NCI-H2227 (cell line): ENCODE measurements around the gene FAM110A.
"Not testable (repeated sequence)": the region's sequence is repeated elsewhere in the genome, so short reads cannot be mapped to it uniquely, and the experiment has no call there.

Experiments used
- DNase-seq: peaks from one replicate; lab custom pipeline; 2025; ENCODE audit not compliant: unreplicated experiment; lab: John Stamatoyannopoulos, UW

Gene FAM110A

DNA sequence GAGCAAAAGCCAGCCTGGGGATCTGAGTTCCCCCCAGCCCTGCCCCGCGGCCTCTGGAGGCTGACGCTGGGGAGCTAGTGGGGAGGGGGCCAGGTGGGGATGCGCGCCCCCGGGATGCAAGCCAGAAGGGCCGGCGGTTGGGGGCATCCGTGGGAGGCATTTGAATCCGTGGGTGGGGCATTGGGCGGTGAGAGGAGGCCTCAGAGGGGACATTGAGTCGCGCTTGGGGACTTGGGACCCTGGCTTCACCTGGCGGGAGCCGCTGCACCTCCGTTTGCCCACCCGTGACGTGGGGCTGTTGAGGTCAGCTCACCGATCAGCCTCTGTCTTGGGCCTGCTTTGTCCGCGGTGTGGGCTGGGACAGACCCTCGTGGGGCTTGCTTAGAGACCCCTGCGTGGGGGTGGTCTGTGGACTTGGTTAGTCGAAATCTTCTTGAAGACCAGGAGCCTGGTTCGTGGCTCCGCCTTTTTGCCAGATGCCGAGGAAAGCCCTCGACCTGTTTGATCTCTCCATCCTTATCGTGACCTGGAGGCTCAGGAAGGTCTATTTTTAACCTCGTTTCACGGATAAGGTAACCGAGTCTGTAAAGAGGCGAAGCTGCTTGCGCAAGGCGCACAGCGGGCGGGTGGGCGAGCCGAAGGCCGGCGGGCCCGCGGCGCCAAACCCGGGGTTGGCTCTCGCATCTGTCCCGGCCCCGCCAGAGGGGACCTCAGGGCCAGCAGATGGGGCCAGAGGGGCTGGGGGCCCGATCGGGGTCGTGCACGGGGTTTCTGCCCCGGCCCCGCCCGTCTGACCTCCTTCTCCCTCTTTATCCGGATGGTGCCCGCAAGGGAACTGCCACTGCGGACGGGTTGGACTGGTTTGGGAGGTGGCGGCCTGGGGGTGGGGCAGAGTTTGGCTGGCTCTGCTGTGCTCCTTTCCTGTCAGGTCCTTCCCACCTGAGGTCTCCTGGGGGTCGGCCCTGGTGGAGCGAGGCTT lies 8.3 kb downstream of the FAM110A start:
- no peak for DNase-seq

DNA sequence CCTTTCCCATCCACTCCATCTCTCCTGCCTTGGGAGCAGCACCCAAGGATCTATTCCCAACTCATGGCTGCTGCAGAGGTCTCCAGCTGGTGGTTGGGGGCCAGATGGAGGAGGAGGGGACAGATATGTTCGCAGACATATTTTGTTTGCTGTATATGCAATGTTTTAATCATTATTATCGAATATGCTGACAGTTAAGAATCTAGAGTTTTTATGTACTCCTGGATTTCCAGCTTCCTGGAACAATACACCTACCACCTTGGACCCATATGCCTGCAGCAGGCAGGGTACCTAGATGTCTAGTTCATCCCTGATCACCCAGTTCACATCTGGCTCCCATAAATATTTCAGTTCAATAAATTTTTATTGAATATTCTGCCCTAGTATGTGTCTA lies 9.0 kb downstream of the FAM110A start:
- DNase-seq: no peak

DNA sequence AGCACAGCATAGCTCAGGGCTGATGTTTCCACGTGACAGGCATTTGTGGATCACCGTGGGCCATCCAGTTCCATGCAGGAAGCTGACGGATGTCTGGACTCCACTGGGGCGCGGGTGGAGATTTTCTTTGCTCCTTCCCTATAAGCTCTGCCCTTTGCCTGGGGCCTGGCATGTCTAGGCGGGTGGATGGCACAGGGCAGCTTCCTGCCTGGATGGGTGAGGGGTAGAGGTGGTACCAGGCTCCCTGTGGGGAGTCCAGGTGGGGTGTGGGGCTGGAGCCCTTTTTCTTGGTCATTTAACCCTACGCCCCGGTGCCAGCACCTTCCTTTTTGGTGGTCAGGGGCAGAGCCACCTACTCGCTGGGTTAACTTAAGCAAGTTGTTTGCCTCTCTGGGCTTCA lies 10.4 kb downstream of the FAM110A start:
- DNase-seq: no peak

DNA sequence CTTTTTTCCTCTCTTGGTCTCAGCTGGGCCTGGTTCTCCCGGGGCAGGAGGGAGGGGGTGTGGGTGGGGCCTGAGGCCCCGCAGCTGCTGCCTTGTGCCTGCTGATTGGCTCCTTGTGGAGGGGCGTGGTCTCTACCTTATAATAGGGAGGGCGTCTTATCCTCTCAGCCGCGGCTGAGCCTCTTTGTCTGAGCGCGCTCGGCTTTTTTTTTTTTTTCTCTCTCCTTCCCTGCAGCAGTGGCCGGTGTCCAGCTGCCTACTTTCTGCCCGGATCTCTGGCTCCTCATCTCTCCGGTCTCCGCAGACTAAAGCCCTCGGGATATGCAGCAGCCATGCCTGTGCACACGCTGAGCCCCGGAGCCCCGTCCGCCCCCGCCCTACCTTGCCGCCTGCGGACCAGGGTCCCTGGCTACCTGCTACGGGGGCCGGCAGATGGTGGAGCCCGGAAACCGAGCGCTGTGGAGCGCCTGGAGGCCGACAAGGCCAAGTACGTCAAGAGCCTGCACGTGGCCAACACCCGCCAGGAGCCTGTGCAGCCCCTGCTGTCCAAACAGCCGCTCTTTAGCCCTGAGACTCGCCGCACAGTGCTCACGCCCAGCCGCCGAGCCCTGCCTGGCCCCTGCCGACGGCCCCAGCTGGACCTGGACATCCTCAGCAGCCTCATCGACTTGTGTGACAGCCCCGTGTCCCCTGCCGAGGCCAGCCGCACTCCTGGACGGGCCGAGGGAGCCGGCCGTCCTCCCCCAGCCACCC lies 11.1 kb downstream of the FAM110A start:
- DNase-seq: peak; percentile 96

DNA sequence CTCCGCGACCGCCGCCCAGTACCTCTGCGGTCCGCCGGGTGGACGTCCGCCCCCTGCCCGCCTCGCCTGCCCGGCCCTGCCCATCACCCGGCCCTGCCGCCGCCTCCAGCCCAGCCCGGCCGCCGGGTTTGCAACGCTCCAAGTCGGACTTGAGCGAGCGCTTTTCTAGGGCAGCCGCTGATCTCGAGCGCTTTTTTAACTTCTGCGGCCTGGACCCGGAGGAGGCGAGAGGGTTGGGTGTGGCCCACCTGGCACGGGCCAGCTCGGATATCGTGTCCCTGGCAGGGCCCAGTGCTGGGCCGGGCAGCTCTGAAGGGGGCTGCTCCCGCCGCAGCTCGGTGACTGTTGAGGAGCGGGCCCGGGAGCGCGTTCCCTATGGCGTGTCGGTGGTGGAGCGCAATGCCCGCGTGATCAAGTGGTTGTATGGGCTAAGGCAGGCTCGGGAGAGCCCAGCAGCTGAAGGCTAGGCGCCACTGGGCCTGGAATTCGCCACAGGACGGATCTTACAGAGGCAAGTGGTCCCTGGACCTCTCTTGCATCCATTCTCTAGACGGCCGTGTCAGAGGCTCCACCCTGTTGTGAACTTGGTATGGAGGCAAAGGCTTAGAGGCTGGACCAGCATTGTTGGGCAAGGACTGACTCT lies 11.8 kb downstream of the FAM110A start:
- DNase-seq: no peak

DNA sequence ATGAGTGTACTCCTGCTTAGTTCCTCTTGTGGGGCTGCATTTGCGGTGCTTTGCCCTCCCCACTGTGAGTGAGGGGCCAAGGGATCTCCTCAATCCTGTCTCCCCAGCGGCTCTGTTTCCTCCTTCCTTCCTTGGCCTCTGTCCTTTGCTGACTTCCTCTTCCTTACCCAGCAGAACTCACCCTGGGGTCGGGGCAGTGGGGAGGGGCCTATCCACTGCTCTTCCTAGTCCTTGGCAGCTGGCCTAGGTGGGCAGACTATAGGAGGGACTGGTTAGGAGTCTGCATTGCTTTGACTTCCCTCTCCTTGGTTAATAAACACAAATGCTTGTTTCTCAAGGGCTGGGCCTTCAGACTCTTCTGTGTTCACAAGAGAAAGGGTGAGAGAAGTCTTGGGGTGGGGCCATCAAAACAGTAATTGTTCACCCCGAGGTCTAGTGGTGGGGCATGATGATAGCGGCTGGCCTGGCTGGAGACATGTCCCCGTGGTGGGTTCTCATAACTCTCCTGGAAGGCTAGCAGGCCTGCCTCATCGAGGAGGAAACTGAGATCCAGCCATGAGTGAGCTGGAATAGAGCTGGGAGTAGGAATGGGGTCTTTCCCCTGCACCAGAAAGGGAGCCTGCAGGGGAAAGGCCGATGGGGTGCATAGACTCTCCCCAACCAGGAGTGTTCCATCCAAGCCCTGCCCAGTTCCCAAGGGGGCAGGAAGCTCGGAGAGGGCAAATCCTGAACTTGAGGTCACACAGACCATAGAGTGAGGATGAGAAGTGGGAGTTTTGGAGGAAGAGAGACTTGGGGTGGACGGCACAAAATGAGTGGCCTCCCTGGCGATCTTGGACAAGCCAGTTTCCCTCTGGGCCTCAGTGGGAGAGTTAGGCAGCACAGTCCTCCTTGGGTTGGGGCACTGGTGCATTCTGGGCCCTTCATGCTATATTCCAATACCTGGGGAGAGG lies 12.7 kb downstream of the FAM110A start:
- no peak for DNase-seq

DNA sequence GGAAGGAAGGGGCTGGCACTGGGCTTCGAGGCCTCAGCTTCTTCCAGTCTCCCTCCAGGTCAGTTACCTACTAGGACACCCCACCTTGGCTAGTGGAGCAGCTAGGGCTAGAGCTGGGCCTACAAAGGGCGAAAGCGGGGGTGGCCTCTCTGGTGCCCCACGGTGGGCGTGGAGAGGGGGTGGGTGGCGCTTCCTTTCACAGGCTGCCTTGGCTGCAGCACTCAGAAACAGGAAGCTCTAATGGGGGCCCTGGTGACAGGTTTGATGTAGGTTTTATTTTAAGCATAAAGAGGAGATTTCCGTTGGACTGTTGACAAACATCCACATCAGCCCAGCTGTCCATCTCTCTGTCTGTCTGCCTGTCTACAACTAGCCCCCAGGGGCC lies 13.4 kb downstream of the FAM110A start:
- peak; percentile 20 for DNase-seq

DNA sequence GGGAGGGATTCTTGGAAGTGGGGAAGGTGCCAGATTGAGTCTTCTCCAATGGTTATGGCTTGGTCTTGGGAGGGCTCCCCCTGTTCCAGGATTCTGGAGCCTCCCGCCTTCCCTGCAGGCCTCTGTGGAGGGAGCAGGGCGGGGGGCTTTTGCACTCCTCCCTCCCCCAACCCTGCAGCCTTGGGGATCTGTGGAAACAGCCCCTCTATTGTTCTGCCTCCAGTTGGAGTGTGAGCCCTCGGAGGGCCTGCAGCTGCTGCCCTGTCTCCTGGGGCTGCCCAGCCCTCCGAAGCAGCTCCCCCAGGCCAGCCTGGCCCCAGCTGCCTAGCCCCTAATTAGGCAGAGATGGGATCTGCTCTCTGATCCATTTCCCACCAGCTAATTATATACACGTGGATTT lies 14.7 kb downstream of the FAM110A start:
- peak; percentile 63 for DNase-seq

DNA sequence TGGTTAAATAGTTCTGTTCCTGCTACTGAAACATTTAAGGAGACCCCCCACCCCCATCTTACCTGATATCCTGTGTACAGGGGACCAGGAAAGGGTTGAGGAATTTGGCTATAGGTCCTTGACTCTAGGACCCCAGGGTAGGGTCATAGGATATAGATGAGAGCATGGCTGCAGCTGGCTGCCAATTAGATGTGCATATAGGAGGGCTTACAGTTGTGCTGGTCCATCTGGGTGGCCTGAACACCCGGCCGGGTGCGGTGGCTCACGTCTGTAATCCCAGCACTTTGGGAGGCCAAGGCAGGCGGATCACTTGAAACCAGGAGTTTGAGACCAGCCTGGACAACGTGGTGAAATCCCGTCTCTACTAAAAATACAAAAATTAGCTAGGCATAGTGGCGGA lies 15.2 kb downstream of the FAM110A start:
- not testable (repeated sequence) for DNase-seq

DNA sequence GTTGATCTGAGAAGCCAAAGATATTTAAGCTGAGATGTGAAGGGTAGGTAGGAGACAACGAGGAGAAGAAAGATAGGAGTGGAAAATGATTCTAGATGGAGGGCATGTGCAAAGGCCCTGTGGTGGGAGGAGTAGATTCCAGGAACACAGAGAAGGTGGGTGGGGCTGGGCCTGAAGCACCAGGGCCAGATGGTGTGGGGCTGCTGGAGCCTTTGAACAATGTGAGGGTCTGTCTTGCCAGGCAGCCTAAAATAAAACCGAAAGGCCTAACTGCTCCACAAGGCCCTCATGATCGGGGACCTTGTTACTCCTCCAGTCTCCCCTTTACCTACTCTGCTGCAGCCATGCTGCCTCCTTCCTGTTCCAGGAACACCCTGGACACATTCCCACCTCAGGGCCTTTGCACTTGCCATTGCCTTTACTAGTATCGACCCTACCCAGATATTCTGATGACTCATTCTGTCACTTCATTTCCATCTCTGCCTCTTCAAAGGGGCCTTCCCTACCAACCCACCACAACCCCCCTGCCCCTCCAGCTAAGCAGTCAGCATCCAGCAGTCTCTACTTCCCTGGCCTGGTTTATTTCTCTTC lies 20.0 kb downstream of the FAM110A start:
- no peak for DNase-seq

DNA sequence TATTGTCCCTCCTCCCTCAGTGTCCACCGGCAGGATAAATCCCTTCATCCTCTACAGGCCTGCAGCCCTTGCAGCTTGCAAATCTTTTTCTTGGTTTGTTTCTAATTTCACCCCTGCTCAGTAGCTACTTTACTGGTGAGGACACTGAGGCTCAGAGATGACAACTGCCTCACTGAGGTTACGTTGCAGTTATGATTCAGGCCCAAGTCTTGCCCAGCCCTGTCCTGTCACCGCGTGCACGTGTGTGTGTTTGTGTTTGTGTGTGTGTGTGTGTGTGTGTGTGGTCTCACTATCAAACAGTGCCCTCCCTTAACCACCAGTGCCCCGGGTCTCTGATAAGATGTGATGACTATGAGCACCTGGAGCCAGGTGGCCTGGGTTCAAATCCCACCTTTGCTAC lies 21.1 kb downstream of the FAM110A start:
- DNase-seq: no peak

DNA sequence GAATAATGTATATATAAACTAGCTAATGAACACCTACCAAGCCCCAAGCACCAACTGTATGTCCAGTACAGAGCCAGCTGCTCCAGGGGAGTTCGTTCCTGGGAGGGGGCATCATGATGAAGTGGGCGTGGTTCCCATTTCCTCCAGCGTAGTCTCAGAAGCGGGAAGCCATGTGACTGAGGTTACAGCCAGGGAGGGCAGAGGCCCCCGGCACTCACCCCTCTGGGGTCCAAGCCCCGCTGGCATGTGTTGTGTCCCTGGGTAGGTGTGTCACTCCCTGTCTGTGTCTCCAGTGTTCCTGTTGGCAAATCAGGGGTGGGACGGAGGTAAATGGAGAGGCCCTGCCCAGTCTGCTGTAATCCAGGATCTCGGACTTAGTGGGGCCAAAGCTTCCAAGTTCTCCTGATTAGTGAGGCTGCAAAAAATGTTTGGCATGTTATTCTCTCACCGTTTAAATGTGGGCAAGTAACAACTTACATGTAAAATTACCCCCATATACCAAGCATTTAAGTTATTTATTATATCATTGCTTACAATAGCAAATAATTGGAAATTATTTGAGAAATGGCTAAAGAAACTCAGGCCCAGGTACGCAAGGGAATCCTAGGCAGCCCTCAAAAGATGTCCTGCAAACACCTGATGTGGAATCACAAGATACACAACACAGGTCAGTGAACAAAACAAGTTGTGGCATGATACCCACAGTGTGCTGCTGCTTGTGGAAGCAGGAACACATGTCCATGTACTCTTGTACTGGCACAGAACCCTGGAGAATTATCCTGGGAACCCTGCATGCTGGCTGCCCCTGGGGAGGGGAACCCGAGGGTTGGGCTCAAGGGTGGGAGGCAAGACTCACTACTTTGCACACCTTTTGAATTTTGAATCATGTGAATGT lies 22.2 kb downstream of the FAM110A start:
- no peak for DNase-seq

DNA sequence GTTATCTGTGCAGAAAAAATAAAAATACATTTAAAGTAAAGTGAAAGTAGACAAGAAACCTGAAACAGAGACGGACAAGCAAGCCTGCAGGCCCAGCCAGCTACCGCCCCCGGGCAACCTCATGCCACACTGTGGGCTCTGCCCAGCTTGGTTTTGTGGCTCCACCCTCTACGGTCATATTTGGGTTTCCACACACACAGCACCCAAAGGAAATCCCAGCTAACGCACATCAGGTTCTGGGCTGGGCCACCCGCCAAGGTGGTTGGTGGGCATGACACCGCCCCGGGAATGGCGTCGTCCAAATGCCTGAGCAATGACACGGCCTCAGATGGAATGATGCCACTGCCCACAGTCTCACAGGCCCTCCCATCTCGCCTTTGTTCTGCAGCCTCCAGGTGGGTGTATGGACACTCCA lies 22.9 kb downstream of the FAM110A start:
- DNase-seq: no peak

DNA sequence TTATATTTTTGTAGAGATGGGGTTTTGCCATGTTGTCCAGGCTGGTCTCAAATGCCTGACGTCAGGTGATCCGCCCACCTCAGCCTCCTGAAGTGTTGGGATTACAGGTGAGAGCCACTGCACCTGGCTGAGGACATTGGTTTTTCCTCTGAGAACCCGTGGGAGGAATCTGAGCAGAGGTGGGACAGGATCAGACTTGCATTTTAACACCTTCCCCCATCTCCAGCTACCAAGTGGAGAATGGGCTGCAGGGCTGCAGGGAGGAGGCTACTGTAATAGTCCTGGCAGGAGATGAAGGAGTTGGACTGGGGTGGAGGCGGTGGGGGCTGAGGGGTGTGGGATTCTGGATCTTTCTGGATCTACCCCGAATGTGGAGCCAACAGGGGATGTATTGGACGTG lies 24.5 kb downstream of the FAM110A start:
- no peak for DNase-seq

DNA sequence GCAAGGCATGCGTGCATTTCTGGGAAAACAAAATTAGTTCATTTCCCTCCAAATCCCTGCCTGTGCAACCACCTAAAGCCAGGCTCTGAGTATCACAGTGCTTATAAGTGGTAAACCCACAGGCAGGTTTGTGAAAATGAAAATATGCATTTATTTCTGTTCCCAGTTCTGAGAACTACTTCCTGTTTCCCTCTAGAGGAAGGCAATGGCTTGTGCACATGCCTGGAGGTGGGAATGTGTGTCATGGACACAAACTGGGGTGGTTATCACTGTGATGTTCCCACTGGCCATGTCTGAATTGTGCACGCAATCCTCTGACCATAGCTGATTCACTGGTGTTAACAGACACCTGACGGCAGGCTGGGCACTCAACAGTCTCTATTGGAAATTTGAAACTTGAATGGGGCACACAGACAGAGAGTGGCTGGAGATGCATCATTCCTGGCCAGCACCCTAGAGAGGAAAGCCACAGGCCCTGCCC lies 26.3 kb downstream of the FAM110A start:
- no peak for DNase-seq

DNA sequence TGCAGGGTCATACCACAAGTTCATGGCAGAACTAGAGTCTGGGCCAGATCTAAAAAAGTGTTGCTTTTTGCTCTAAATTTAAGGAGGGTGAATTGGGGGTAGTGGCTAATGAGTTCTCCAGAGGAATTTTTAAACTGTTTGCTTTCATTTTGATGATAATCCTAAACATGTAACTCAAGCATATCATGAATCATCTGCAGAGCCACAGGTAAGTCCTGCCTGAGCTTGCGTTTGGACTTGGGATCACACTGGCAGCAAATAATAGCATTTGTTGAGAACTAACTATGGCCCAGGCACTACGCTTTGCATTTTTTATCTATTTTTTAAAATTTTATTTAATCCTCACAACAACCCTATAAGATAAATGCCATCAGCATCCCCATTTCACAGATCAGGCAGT lies 27.4 kb downstream of the FAM110A start:
- DNase-seq: no peak

DNA sequence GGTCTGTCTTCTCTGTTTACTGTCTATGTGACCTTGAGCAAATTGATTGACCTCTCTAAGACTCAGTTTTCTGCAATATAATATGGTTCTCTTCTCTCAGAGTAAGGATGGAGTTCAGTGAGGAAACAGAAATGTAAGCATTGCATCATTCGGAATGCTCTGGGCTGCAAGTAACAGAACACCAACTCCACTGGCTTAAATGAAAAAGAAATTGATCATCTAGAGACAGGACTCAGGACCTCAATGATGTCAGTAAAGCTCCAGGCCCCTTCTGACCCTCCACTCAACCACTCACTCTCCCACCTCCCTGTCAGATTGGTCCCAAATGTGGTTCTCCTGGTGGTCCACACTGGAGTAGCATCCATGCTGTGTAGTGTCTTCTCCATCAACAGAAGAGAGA lies 31.9 kb downstream of the FAM110A start:
- no peak for DNase-seq

DNA sequence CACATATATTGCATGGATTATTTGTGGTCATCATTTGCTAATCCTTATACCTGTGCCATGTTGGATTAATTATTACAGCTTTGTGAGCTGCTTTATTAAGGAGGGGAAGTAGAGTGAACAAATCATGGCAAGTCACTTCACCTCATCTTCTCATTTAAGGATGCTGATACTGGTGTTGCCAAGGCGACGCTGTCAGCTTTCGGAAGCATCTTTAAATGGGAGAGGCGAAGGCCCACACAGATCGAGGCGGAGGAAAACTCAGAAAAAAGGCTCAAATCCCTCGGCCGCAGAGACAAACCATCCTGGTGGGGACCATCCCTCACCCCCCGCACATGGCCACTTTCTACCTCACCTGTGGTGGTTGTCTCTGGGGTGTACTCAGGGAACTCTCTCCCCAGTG lies 34.8 kb downstream of the FAM110A start:
- no peak for DNase-seq

DNA sequence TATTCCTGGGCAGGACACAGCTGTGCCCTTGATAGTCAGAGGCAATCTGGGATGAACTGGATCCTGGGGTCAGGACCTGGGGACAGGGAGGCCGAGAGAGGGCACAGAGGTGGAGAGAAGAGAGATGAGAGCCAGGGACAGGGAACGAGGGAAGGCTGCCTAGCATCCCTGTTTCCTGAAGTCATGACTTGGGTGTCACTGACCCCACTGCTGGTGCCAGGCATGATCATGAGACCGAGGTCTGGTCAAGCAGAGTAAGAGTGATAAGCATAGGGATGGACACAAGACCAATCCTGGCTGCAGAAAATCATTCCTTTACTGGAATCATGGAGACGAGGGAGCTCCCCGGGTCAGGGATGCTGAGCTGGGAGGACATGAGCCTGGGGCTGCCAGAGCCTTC lies 36.1 kb downstream of the FAM110A start:
- DNase-seq: no peak
